ENCODE measurements around the gene NDUFS6. TPM values are rescaled to one million over a fixed set of nuclear protein-coding genes. Genes with fewer than 3 reads are reported as not detected.

Gene NDUFS6
- total and polyA plus RNA-seq, 2 of the 4 experiments (the other 2 are of a cell fraction) = 10.4 to 69.0 TPM

DNA sequence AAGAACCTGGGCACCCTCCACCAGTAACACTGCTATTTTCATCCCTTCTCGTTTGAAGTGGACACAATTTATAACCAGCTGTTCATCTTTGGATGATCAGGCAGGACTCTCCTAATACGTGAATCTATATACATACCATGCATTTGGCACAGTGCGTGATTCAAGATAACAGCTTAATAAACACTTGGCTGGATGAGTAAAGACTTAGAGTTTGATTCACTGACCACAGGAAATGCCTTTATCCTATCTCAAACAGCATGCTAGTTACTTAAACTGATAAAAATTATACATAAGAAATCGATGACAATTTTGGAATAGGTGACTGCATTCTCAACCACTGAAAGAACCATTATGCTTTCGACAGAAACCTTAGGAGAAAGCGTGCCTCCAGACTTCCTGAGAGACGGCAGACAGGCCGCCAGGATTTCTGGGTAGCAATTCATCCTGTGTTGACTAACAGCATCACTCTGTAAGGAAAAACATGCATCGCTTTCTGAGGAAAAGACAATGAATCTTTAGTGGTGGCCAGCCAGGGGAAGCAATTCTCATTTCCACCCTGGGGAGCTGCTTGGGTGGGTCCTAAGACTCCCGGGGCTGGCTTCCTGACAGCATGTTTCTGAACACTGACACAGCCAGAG, 11.3 kb upstream of the NDUFS6 start:
- Histone ChIP-seq H2BK20ac (ENCODE audit: low read depth, low read length) (peak overlapping the region; percentile 90), H3K9ac (ENCODE audit: low read depth, low read length) (peak overlapping the region; percentile 29), H3K4me3 (ENCODE audit: insufficient read depth, low read depth, low read length) (peak overlapping the region; percentile 23; the same call in 1 of the 2 replicates), H4K5ac (ENCODE audit: low read depth, low read length) (peak overlapping the region; percentile 46; the same call in 1 of the 2 replicates), H4K20me1 (ENCODE audit: insufficient read depth, low read length) (no peaks in the 10 kb centered on the region), H3K14ac (replicated peaks; ENCODE audit: low read depth, low read length) (peak overlapping the region; percentile 61; the same call in 1 of the 2 replicates), H2AFZ (replicated peaks; ENCODE audit: low read length, poor library complexity) (peak overlapping the region; percentile 76), H2BK15ac (ENCODE audit: low read depth, low read length) (no peak overlapping the region), H3K9me3 (ENCODE audit: control insufficient read depth, insufficient read depth, low read length) (no peaks in the 10 kb centered on the region), H3K36me3 (ENCODE audit: control insufficient read depth, insufficient read depth, low read length) (no peaks in the 10 kb centered on the region), H2AK5ac (ENCODE audit: low read depth, low read length) (peak overlapping the region; percentile 23; the same call in 1 of the 2 replicates), H3K4me1 (ENCODE audit: control insufficient read depth, insufficient read depth, low read length) (peaks cover 22% of the 10 kb centered on the region), H3K18ac (ENCODE audit: low read depth, low read length) (peak overlapping the region; percentile 54), H3K4ac (ENCODE audit: low read depth, low read length) (peak overlapping the region; percentile 90), H2AK9ac (replicated peaks; ENCODE audit: low read depth, low read length, poor library complexity) (peak overlapping the region; percentile 80), H3K79me1 (ENCODE audit: low read depth in 1 of 2, low read length in 2 of 2) (peaks cover 0 to 25% of the 10 kb centered on the region in 2 experiments; a peak in 3 of 4 replicates), H3K23ac (ENCODE audit: low read depth, low read length) (peak overlapping the region; percentile 85), H3K9me1 (ENCODE audit: insufficient read depth, low read length) (peaks cover 5% of the 10 kb centered on the region), H2BK120ac (ENCODE audit: low read depth, low read length) (peak overlapping the region; percentile 81), H4K8ac (ENCODE audit: low read depth in 2 of 2, low read length in 2 of 2) (peak overlapping the region; percentile 9 to 77; a peak in 3 of 4 replicates), H3K56ac (ENCODE audit: extremely low read depth, insufficient read depth, low read length) (peak overlapping the region; percentile 87), H3K4me2 (ENCODE audit: low read depth, low read length) (peak overlapping the region; percentile 74), H3K27ac (ENCODE audit: insufficient read depth, low read length) (peak overlapping the region; percentile 85), H4K91ac (ENCODE audit: insufficient read depth, low read depth, low read length) (peak overlapping the region; percentile 82), H3K27me3 (ENCODE audit: control insufficient read depth, insufficient read depth, low read length) (no peaks in the 10 kb centered on the region), H2BK5ac (ENCODE audit: low read depth, low read length, poor library complexity, severe bottlenecking) (peak overlapping the region; percentile 91)
- ATAC-seq (ENCODE audit: low read depth) (peak; percentile 62), DNase-seq (peak; percentile 96)
- POLR2A ChIA-PET (ENCODE audit: unreplicated experiment) = no interaction called here
- TF ChIP-seq POLR2A (IDR thresholded peaks at IDR 0.05; ENCODE audit: low read depth, low read length) (peak; percentile 29; the same call in 1 of the 2 replicates), RCOR1 (IDR thresholded peaks at IDR 0.05; ENCODE audit: insufficient replicate concordance, low read length) (no peak), FOS (IDR thresholded peaks at IDR 0.05; ENCODE audit: low read depth, low read length) (peak; percentile 58; the same call in 1 of the 2 replicates), CHD1 (IDR thresholded peaks at IDR 0.05; ENCODE audit: low read depth, low read length) (no peak), CEBPB (IDR thresholded peaks at IDR 0.05; ENCODE audit: low read depth, low read length) (0 out of 2 replicates have a peak, but pooled peaks have one; percentile 4), BHLHE40 (IDR thresholded peaks at IDR 0.05; ENCODE audit: low read depth, low read length) (peak; percentile 50), MXI1 (IDR thresholded peaks at IDR 0.05; ENCODE audit: borderline replicate concordance, low read depth, low read length) (no peak)
- intact Hi-C loops (cut with micrococcal nuclease) (no loop called here), in situ Hi-C loops (cut with MboI; ENCODE audit: low sequenced_read_pairs) (loop anchor here (25.0 kb wide), 1 partner anchor 828 kb away; no protein-coding TSS in a partner anchor), dilution Hi-C loops (cut with HindIII; ENCODE audit: low sequenced_read_pairs, unreplicated experiment) (no loop called here)
- CTCF ChIA-PET = interaction anchor here (0.8 to 1.3 kb wide), 2 partner anchors 19 to 32 kb away, joined by 3 to 4 read pairs; no protein-coding TSS in a partner anchor
- no TSS peak for BruUV-seq (replicated peaks)
- WGBS, 2 experiments (ENCODE audit: extremely low coverage in 2 of 2, insufficient read length in 1 of 2) = no CpG with 5 or more reads among the region's 10 CpGs

Measured in IMR-90 (cell line).